Measurements from ENCODE around the gene CD6.

The CD6 gene

GRCh38 chr11:61028135-61028729, 56.8 kb downstream of the CD6 start:
- Histone ChIP-seq H3K79me2 (ENCODE audit: control insufficient read depth, low read length) (peaks cover 12% of the 10 kb centered on the region), H3K4me2 (ENCODE audit: low read length) (peak overlapping the region; percentile 91), H3K9me3 (ENCODE audit: control insufficient read depth, insufficient read depth, low read length) (no peaks in the 10 kb centered on the region), H3F3A (ENCODE audit: control insufficient read depth, insufficient read depth) (peaks cover 23% of the 10 kb centered on the region), H3K4me1 (ENCODE audit: control insufficient read depth, low read length) (peaks cover 56% of the 10 kb centered on the region), H3K4me3 (ENCODE audit: low read length) (peak overlapping the region; percentile 81), H3K27me3 (ENCODE audit: control insufficient read depth, low read length) (no peaks in the 10 kb centered on the region), H3K9me2 (replicated peaks; ENCODE audit: control insufficient read depth, low read length) (no peaks in the 10 kb centered on the region), H3K27ac (ENCODE audit: low read depth, low read length) (peak overlapping the region; percentile 80), H4K20me1 (ENCODE audit: control insufficient read depth, insufficient read depth, low read depth, low read length) (no peaks in the 10 kb centered on the region), H3K36me3 (ENCODE audit: control insufficient read depth, low read length) (no peaks in the 10 kb centered on the region)
- no peak for TF ChIP-seq EZH2phosphoT487 (IDR thresholded peaks at IDR 0.05; ENCODE audit: borderline replicate concordance, low read length)
- TF ChIP-seq, protein P1, sequence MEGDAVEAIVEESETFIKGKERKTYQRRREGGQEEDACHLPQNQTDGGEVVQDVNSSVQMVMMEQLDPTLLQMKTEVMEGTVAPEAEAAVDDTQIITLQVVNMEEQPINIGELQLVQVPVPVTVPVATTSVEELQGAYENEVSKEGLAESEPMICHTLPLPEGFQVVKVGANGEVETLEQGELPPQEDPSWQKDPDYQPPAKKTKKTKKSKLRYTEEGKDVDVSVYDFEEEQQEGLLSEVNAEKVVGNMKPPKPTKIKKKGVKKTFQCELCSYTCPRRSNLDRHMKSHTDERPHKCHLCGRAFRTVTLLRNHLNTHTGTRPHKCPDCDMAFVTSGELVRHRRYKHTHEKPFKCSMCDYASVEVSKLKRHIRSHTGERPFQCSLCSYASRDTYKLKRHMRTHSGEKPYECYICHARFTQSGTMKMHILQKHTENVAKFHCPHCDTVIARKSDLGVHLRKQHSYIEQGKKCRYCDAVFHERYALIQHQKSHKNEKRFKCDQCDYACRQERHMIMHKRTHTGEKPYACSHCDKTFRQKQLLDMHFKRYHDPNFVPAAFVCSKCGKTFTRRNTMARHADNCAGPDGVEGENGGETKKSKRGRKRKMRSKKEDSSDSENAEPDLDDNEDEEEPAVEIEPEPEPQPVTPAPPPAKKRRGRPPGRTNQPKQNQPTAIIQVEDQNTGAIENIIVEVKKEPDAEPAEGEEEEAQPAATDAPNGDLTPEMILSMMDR (IDR thresholded peaks at IDR 0.05; ENCODE audit: low read depth, low read length, poor library complexity, severe bottlenecking): no peak

- no peaks in the 10 kb centered on the region for H3K9me3 ChIP-seq (ENCODE audit: control insufficient read depth, insufficient read depth, low read length)
- H3K4me2 ChIP-seq (ENCODE audit: low read length): no peak overlapping the region
- TF ChIP-seq, protein P1 (IDR thresholded peaks at IDR 0.05; ENCODE audit: low read depth, low read length, poor library complexity, severe bottlenecking): no peak
- TF ChIP-seq EZH2phosphoT487 (IDR thresholded peaks at IDR 0.05; ENCODE audit: borderline replicate concordance, low read length): no peak
- H3K27ac ChIP-seq (ENCODE audit: low read depth, low read length): no peak overlapping the region
- no peaks in the 10 kb centered on the region for H3K27me3 ChIP-seq (ENCODE audit: control insufficient read depth, low read length)
- H4K20me1 ChIP-seq (ENCODE audit: control insufficient read depth, insufficient read depth, low read depth, low read length): no peaks in the 10 kb centered on the region
- peaks cover 3% of the 10 kb centered on the region for H3F3A ChIP-seq (ENCODE audit: control insufficient read depth, insufficient read depth)
- H3K4me1 ChIP-seq (ENCODE audit: control insufficient read depth, low read length): peaks cover 19% of the 10 kb centered on the region
- H3K36me3 ChIP-seq (ENCODE audit: control insufficient read depth, low read length): no peaks in the 10 kb centered on the region
- H3K79me2 ChIP-seq (ENCODE audit: control insufficient read depth, low read length): peaks cover 3% of the 10 kb centered on the region
- no peak overlapping the region for H3K4me3 ChIP-seq (ENCODE audit: low read length)
- no peaks in the 10 kb centered on the region for H3K9me2 ChIP-seq (replicated peaks; ENCODE audit: control insufficient read depth, low read length)
These were observed 61.3 kb downstream of the CD6 start for GRCh38 chr11:61032824-61033223.

GRCh38 chr11:61033417-61033816, 61.9 kb downstream of the CD6 start:
- H3K79me2 ChIP-seq (ENCODE audit: control insufficient read depth, low read length): no peaks in the 10 kb centered on the region
- H3K4me1 ChIP-seq (ENCODE audit: control insufficient read depth, low read length): peaks cover 14% of the 10 kb centered on the region
- no peak overlapping the region for H3K4me2 ChIP-seq (ENCODE audit: low read length)
- no peaks in the 10 kb centered on the region for H3K36me3 ChIP-seq (ENCODE audit: control insufficient read depth, low read length)
- H3K9me3 ChIP-seq (ENCODE audit: control insufficient read depth, insufficient read depth, low read length): no peaks in the 10 kb centered on the region
- H3K27me3 ChIP-seq (ENCODE audit: control insufficient read depth, low read length): no peaks in the 10 kb centered on the region
- H4K20me1 ChIP-seq (ENCODE audit: control insufficient read depth, insufficient read depth, low read depth, low read length): no peaks in the 10 kb centered on the region
- H3K4me3 ChIP-seq (ENCODE audit: low read length): no peak overlapping the region
- no peaks in the 10 kb centered on the region; the same call in 1 of the 2 replicates for H3F3A ChIP-seq (ENCODE audit: control insufficient read depth, insufficient read depth)
- TF ChIP-seq, protein P1 (IDR thresholded peaks at IDR 0.05; ENCODE audit: low read depth, low read length, poor library complexity, severe bottlenecking): no peak
- no peak for TF ChIP-seq EZH2phosphoT487 (IDR thresholded peaks at IDR 0.05; ENCODE audit: borderline replicate concordance, low read length)
- no peaks in the 10 kb centered on the region for H3K9me2 ChIP-seq (replicated peaks; ENCODE audit: control insufficient read depth, low read length)
- no peak overlapping the region for H3K27ac ChIP-seq (ENCODE audit: low read depth, low read length)
